Lower leg skin (tissue), 4 donors: Measurements from ENCODE around the gene DACT2. TPM values are rescaled to one million over a fixed set of nuclear protein-coding genes. Genes with fewer than 3 reads are reported as not detected.

Experiments used
- DNase-seq, 2 donors: peaks; one replicate each; pipeline ENCODE4 v3.0.0-alpha.2; 2019; ENCODE audit warnings: low spot score in 2 of 2
- H3K4me3 ChIP-seq: fragments of 200-600 bp; sonication (generic); 2 replicates; pipeline ENCODE4 v1.5.1; 2017; ENCODE audit warnings: mild to moderate bottlenecking, low read depth; ENCODE audit not compliant: poor library complexity, severe bottlenecking
- CTCF ChIP-seq, 3 donors: fragments of 450-650 bp; IDR thresholded peaks; one replicate each; pipeline ENCODE4 v1.5.1; 2016; ENCODE audit warnings: antibody characterized with exemption in 3 of 3, mild to moderate bottlenecking in 3 of 3, moderate library complexity in 2 of 3
- POLR2A ChIP-seq, 2 donors: fragments of 450-650 bp; IDR thresholded peaks; one replicate each; pipeline ENCODE4 v1.6.1; 2016 to 2017; ENCODE audit warnings: antibody characterized with exemption in 2 of 2, mild to moderate bottlenecking in 1 of 2, moderate library complexity in 1 of 2
- WGBS, 2 donors: methylation state at CpG; one replicate each; pipeline ENCODE4 v1.1.5; 2018; 5-methylcytosine and 5-hydroxymethylcytosine counted together
- intact Hi-C: fragments of 100-400 bp; cut with DNase I; formaldehyde crosslinking; loops from one replicate; pipeline ENCODE4 v1.15.0; 2023; ENCODE audit warnings: low total_unique reads
- total RNA-seq, 4 donors: library from RNA; depleted of rRNA; stranded (reverse); fragments of >200 nt; gene quantifications; one replicate each; pipeline ENCODE4 v1.1.0, GENCODE V29; 2016

The DACT2 gene
- total RNA-seq, 4 donors from 2014 or later, result 11.1 to 19.1 (median 15.4) TPM

GRCh38 chr6:168326294-168327261 lies 7.0 kb upstream of the DACT2 start:
- intact Hi-C loops, result no loop called here
- TF ChIP-seq POLR2A (IDR thresholded peaks at IDR 0.05) (no peak), CTCF (IDR thresholded peaks at IDR 0.05) (peak in 1 of 3 donors; percentile 27)
- no peak for DNase-seq
- H3K4me3 ChIP-seq, result no peak overlapping the region
- 71 to 74% methylated on average over 12 of the region's 12 CpGs for WGBS, 2 donors

GRCh38 chr6:168322966-168323365 lies 3.4 kb upstream of the DACT2 start:
- no peak overlapping the region for H3K4me3 ChIP-seq
- WGBS, 2 donors, result 33 to 42% methylated on average over 2 of the region's 2 CpGs
- no peak for DNase-seq
- intact Hi-C loops, result no loop called here
- TF ChIP-seq POLR2A (IDR thresholded peaks at IDR 0.05), result no peak

GRCh38 chr6:168320634-168321033 lies 1.1 kb upstream of the DACT2 start:
- H3K4me3 ChIP-seq, result no peak overlapping the region
- TF ChIP-seq POLR2A (IDR thresholded peaks at IDR 0.05) (no peak), CTCF (IDR thresholded peaks at IDR 0.05) (no peak)
- 78% methylated on average over 9 of the region's 9 CpGs for WGBS, 2 donors

GRCh38 chr6:168318579-168319278 lies 848 bp downstream of the DACT2 start:
- DNase-seq, result no peak
- WGBS, 2 donors, result 22 to 23% methylated on average over 28 to 32 of the region's 33 CpGs
- TF ChIP-seq POLR2A (IDR thresholded peaks at IDR 0.05) (no peak), CTCF (IDR thresholded peaks at IDR 0.05) (no peak)
- intact Hi-C loops, result no loop called here
- H3K4me3 ChIP-seq, result no peak overlapping the region

More at GRCh38 chr6:168320634-168321033, 1.1 kb upstream of the DACT2 start:
- DNase-seq, result no peak
- intact Hi-C loops, result no loop called here

- 37 to 42% methylated on average over 12 of the region's 12 CpGs for WGBS, 2 donors
- TF ChIP-seq CTCF (IDR thresholded peaks at IDR 0.05), result no peak
- TF ChIP-seq POLR2A (IDR thresholded peaks at IDR 0.05), result no peak
- intact Hi-C loops, result no loop called here
- no peak overlapping the region for H3K4me3 ChIP-seq
- DNase-seq, result peak in 1 of 2 donors; percentile 84
These were observed 1.5 kb downstream of the DACT2 start for GRCh38 chr6:168318090-168318489.

GRCh38 chr6:168315596-168315995 lies 4.0 kb downstream of the DACT2 start:
- intact Hi-C loops, result no loop called here
- no peak for DNase-seq
- TF ChIP-seq CTCF (IDR thresholded peaks at IDR 0.05) (no peak), POLR2A (IDR thresholded peaks at IDR 0.05) (no peak)
- 53 to 70% methylated on average over 5 of the region's 5 CpGs for WGBS, 2 donors
- H3K4me3 ChIP-seq, result no peak overlapping the region
